HG02623 (cell line): ENCODE data around the gene CCDC43.

Experiments used
- ATAC-seq: cut with Tn5 transposase; IDR thresholded peaks from one replicate; pipeline ENCODE4 v1.9.1; 2021; ENCODE audit warnings: moderate library complexity; ENCODE audit not compliant: unreplicated experiment

Gene CCDC43

DNA sequence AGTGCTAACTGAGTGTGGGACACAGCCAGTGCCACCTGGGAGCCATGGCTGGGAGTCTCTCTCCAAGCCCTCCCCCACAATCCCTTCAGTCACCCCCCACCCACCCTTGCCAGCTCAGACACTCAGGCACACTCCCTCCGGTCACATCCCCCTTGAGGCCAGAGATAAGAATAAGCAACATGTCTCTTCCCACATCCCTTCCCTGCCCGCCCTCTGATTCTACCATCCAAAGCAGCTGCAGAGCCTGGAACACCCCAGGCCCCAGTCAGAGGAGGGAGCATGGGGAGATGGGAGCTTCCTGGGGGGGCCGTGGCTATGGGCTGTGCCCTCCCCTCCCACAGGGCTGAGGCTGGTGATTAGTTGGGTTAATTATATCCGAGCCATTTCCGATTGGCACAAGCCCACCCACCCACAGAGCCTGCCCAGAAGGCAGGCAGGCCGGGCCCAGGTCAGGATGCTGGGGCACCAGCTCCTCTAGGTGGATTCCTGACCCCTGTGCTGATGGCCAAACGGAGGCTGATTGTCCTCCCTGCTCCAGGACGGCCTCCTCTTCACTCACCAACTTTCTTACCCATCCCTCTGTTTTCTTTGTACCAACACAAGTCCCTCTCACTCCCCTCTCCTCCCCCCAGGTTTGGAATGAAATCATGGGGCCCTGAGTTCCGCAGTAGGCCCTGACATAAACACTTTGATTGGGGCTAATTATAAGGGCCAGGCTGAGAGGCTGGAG is 61.9 kb downstream of the CCDC43 start:
- ATAC-seq = no peak
